ENCODE results near the gene CDH4.

The CDH4 gene

GRCh38 chr20:61957961-61958715 is 706.1 kb downstream of the CDH4 start:
- ChIA-PET POLR2A (no interaction called here), CTCF (no interaction called here)
- no peak for DNase-seq (ENCODE audit: low read depth, low spot score)
- no peak overlapping the region for H3K4me3 ChIP-seq (ENCODE audit: low read depth, low read length)
- TF ChIP-seq, protein P1, sequence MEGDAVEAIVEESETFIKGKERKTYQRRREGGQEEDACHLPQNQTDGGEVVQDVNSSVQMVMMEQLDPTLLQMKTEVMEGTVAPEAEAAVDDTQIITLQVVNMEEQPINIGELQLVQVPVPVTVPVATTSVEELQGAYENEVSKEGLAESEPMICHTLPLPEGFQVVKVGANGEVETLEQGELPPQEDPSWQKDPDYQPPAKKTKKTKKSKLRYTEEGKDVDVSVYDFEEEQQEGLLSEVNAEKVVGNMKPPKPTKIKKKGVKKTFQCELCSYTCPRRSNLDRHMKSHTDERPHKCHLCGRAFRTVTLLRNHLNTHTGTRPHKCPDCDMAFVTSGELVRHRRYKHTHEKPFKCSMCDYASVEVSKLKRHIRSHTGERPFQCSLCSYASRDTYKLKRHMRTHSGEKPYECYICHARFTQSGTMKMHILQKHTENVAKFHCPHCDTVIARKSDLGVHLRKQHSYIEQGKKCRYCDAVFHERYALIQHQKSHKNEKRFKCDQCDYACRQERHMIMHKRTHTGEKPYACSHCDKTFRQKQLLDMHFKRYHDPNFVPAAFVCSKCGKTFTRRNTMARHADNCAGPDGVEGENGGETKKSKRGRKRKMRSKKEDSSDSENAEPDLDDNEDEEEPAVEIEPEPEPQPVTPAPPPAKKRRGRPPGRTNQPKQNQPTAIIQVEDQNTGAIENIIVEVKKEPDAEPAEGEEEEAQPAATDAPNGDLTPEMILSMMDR (IDR thresholded peaks at IDR 0.05; ENCODE audit: insufficient read depth, low read length, missing control alignments), result no peak

DNA sequence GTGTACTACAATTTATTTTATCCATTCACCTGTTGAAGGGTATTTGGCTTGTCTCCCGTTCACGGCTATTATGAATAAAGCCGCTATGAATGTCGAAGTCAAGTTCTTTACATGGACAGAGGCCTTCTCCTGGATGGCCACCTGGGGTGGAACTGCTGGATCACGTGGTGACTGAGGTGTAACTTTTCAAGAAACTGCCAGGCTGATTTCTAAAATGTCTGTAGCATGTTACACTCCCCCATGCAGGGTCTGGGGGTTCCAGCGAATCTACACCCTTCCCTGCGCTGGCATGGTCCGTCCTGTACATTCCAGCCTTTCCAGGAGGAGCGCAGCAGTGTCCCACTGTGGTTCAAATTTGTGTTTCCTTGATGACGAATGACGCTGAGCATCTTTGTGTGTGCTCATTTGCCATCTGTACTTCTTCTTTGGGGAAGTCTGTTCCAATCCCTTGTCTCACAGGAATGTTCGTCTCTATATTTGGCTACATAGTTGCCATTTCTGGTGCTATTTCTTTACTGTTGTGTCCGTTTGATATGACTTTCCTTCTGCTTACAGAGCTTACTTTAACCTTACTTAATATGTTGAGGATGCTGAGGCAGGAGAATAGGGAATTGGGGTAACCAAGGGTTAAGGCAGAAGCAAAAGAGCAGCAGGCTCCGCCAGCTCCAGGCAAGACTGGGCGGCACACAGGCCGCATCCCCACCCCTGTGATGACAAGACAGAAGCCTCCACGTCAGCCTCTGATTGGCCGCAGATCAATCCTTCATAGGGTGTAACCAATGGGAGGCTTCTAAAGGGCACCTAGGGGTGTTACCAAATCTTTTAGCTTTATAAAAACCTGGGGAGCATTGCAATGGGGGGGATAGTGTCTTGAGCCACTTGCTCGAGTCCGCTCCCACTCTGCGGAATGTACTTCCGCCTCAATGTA is 707.0 kb downstream of the CDH4 start:
- POLR2A ChIA-PET, result interaction anchor here (0.7 kb wide), 1 partner anchor 161 kb away, joined by 3 read pairs; no protein-coding TSS in a partner anchor
- DNase-seq (ENCODE audit: low read depth, low spot score), result no peak
- CTCF ChIA-PET, result no interaction called here
- H3K4me3 ChIP-seq (ENCODE audit: low read depth, low read length), result no peak overlapping the region
- TF ChIP-seq, protein P1 (IDR thresholded peaks at IDR 0.05; ENCODE audit: insufficient read depth, low read length, missing control alignments), result no peak

DNA sequence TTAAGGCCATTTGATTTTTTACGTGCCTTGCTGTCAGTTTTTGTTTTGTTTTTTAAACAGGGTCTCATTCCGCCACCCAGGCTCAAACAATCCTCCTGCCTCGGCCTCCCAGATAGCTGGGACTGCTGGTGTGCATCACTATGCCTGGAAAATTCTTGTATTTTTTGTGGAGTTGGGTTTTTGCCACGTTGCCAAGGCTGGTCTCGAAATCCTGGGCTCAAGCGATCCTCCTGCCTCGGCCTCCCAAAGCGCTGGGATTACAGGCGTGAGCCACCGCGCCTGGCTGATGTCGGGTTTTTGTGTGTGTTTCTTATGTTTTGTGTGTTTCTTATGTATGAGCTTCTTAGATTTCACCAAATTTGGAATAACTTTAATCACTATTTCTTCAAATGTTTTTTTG is 708.8 kb downstream of the CDH4 start:
- ChIA-PET CTCF (no interaction called here), POLR2A (no interaction called here)
- TF ChIP-seq, protein P1 (IDR thresholded peaks at IDR 0.05; ENCODE audit: insufficient read depth, low read length, missing control alignments), result no peak
- DNase-seq (ENCODE audit: low read depth, low spot score), result no peak
- H3K4me3 ChIP-seq (ENCODE audit: low read depth, low read length), result no peak overlapping the region

DNA sequence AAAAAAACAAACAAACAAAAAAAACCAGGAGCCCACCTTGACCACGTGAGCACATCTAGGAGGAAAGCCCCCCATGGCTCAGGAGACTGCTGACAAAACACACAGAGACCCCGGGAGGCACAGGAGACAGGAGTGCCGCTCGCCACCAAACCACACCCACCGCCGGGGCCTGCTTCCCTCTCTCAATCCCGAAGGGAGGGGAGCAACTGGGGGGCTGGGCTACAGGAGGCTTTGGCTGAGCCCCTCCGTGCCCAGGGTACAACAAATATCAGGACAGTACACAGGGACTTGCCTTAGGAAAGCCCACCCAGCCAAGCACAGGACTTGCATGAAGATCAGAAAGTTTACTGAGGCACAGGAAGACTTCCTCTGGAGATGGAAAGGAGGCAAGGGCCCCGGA is 711.1 kb downstream of the CDH4 start:
- CTCF ChIA-PET, result no interaction called here
- TF ChIP-seq, protein P1 (IDR thresholded peaks at IDR 0.05; ENCODE audit: insufficient read depth, low read length, missing control alignments), result no peak
- H3K4me3 ChIP-seq (ENCODE audit: low read depth, low read length), result no peak overlapping the region
- no peak for DNase-seq (ENCODE audit: low read depth, low spot score)
- POLR2A ChIA-PET, result no interaction called here

DNA sequence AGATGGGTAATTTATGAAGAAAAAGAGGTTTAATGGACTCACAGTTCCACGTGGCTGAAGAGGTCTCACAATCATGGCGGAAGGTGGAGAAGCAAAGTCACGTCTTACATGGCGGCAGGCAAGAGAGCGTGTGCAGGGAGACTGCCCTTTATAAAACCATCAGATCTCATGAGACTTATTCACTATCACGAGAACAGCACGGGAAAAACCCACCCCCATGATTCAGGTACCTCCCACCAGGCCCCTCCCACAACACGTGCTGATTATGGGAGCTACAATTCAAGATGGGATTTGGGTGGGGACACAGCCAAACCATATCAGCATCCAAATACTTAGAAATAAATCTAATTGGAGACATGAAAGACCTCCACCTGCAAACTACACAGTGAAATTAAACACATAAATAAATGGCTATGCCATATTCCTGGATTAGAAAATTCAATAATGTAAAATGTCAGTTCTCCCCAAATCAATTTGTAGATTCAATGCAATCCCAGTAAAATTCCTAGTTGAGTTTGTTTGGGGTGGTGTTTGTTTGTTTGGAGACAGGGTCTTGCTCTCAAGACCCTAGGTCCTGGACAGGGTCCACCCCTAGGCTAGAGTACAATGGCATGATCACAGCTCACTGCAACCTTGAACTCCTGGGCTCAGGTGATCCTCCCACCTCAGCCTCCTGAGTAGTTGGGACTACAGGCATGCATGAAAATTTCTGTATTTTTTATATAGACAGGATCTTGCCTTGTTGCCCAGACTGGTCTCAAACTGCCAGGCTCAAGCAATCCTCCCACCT is 712.0 kb downstream of the CDH4 start:
- H3K4me3 ChIP-seq (ENCODE audit: low read depth, low read length), result no peak overlapping the region
- POLR2A ChIA-PET, result no interaction called here
- TF ChIP-seq, protein P1 (IDR thresholded peaks at IDR 0.05; ENCODE audit: insufficient read depth, low read length, missing control alignments), result no peak
- CTCF ChIA-PET, result no interaction called here
- no peak for DNase-seq (ENCODE audit: low read depth, low spot score)

Measured in AG04449 (cell line).